Measurements from ENCODE around the gene HOXC4. TPM values are rescaled to one million over a fixed set of nuclear protein-coding genes. Genes with fewer than 3 reads are reported as not detected.
A peak's percentile ranks its signal among the peaks of the same experiment; 100 is the strongest.

Gene HOXC4
- total and polyA plus RNA-seq, 2 of the 8 experiments (the other 6 are each of a cell fraction or from before 2014, with no cell fraction given) = not detected

DNA sequence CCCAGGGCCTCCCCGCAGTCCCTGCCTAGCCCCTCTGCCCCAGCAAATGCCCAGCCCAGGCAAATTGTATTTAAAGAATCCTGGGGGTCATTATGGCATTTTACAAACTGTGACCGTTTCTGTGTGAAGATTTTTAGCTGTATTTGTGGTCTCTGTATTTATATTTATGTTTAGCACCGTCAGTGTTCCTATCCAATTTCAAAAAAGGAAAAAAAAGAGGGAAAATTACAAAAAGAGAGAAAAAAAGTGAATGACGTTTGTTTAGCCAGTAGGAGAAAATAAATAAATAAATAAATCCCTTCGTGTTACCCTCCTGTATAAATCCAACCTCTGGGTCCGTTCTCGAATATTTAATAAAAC is 23.2 kb upstream of the HOXC4 start:
- POLR2A ChIA-PET (ENCODE audit: partially characterized antibody) = interaction anchor here (0.9 kb wide), 1 partner anchor 23 kb away, joined by 3 read pairs; no protein-coding TSS in a partner anchor
- CTCF ChIA-PET (ENCODE audit: partially characterized antibody) = interaction anchor here (0.6 to 20.0 kb wide), 18 partner anchors 9 to 553 kb away, joined by 3 to 339 read pairs (median 16); partner anchors contain the start of genes HOXC10, HOXC12, HOXC4 and HOXC8

More for the DNA sequence above, 23.2 kb upstream of the HOXC4 start:
- Histone ChIP-seq H2BK12ac (ENCODE audit: low read depth, low read length) (no peak overlapping the region), H3K18ac (ENCODE audit: extremely low read depth, low read length) (no peak overlapping the region), H3K4me1 (replicated peaks in 1 of 4; ENCODE audit: control insufficient read depth in 3 of 4, insufficient read depth in 4 of 4, low read length in 3 of 4) (peaks cover 0 to 9% (median 2%) of the 10 kb centered on the region in 4 experiments; a peak in 5 of 7 replicates), H2BK15ac (ENCODE audit: low read length) (no peak overlapping the region), H4K91ac (replicated peaks; ENCODE audit: insufficient read length, low read length) (no peak overlapping the region), H4K20me1 (replicated peaks in 1 of 2; ENCODE audit: control insufficient read depth in 1 of 2, insufficient read depth in 2 of 2, low read length in 2 of 2) (peaks cover 13 to 16% of the 10 kb centered on the region in 2 experiments), H2BK5ac (ENCODE audit: low read depth, low read length) (no peak overlapping the region), H3K23ac (ENCODE audit: insufficient read length) (no peak overlapping the region), H3K27me3 (replicated peaks in 1 of 4; ENCODE audit: control insufficient read depth in 3 of 4, extremely low read depth in 1 of 4, insufficient read depth in 3 of 4, low read length in 3 of 4) (peaks cover 95 to 100% (median 98%) of the 10 kb centered on the region in 4 experiments), H3K23me2 (ENCODE audit: low read depth, low read length) (no peaks in the 10 kb centered on the region), H3K4me2 (ENCODE audit: insufficient read depth in 1 of 2, low read depth in 2 of 2, low read length in 2 of 2) (no peak overlapping the region; a peak in 1 of 4 replicates), H2BK120ac (replicated peaks; ENCODE audit: low read depth, low read length) (no peak overlapping the region), H3K9me3 (ENCODE audit: insufficient read depth in 2 of 2, low read depth in 1 of 2, low read length in 1 of 2) (no peaks in the 10 kb centered on the region; a peak in 1 of 4 replicates), H3K79me1 (ENCODE audit: low read depth, low read length) (no peaks in the 10 kb centered on the region), H3K9ac (replicated peaks in 1 of 4; ENCODE audit: extremely low read depth in 1 of 4, low read depth in 3 of 4, low read length in 3 of 4) (no peak overlapping the region), H2AFZ (ENCODE audit: low read length) (no peak overlapping the region), H4K5ac (ENCODE audit: insufficient read length, low read depth, low read length) (no peak overlapping the region), H2BK20ac (ENCODE audit: low read length) (no peak overlapping the region), H3K4me3 (ENCODE audit: extremely low read depth in 1 of 4, insufficient read depth in 2 of 4, low read depth in 3 of 4, low read length in 4 of 4) (no peak overlapping the region), H4K8ac (ENCODE audit: extremely low read depth, insufficient read depth, low read length) (no peak overlapping the region), H3K4ac (replicated peaks; ENCODE audit: insufficient read length, low read depth, low read length) (no peak overlapping the region), H3K36me3 (ENCODE audit: control insufficient read depth in 2 of 4, insufficient read depth in 4 of 4, low read length in 3 of 4) (peaks cover 0 to 8% (median 0%) of the 10 kb centered on the region in 4 experiments; a peak in 1 of 8 replicates), H3K79me2 (ENCODE audit: control insufficient read depth in 1 of 2, insufficient read depth in 2 of 2, low read length in 2 of 2) (no peaks in the 10 kb centered on the region), H2AK5ac (ENCODE audit: low read depth, low read length) (no peak overlapping the region), H3K27ac (ENCODE audit: low read depth, low read length) (no peak overlapping the region), H3K56ac (replicated peaks; ENCODE audit: insufficient read length, low read depth, low read length) (no peak overlapping the region), H3K14ac (ENCODE audit: insufficient read length) (no peak overlapping the region)
- TF ChIP-seq EZH2 (IDR thresholded peaks at IDR 0.05; ENCODE audit: low read depth, low read length, severe bottlenecking) = peak; percentile 9
- TF ChIP-seq CBX8 (IDR thresholded peaks at IDR 0.05; ENCODE audit: borderline replicate concordance, low read depth, low read length) = peak; percentile 10; the same call in 1 of the 2 replicates
- TF ChIP-seq FOSL1 (IDR thresholded peaks at IDR 0.05; ENCODE audit: insufficient read depth, low read depth, low read length) = no peak
- no peak for TF ChIP-seq KDM1A (IDR thresholded peaks at IDR 0.05; ENCODE audit: borderline replicate concordance, low read length)
- TF ChIP-seq BACH1 (IDR thresholded peaks at IDR 0.05; ENCODE audit: low read length) = no peak
- TF ChIP-seq TBP (IDR thresholded peaks at IDR 0.05; ENCODE audit: low read depth, low read length) = no peak
- TF ChIP-seq CEBPB (IDR thresholded peaks at IDR 0.05; ENCODE audit: low read depth, low read length) = no peak
- no peak for TF ChIP-seq EGR1 (IDR thresholded peaks at IDR 0.05; ENCODE audit: borderline replicate concordance, low read depth, low read length)
- 11% methylated on average over 7 of the region's 7 CpGs; no CpG with 5 or more reads in 1 of the 2 experiments for WGBS, 2 experiments (ENCODE audit: extremely low coverage in 1 of 2, insufficient coverage in 1 of 2, insufficient read length in 1 of 2, insufficient replicate concordance in 2 of 2, low coverage in 1 of 2, low lambda C conversion rate in 2 of 2, missing lambda C conversion rate in 1 of 2)
- FAIRE-seq = no peak
- DNase-seq (ENCODE audit: low read depth in 1 of 2, low spot score in 2 of 2) = no peak

Data from H1 (cell line).